B cell (primary cell): ENCODE measurements around the gene CAMTA1. TPM values are rescaled to one million over a fixed set of nuclear protein-coding genes. Genes with fewer than 3 reads are reported as not detected.

Source experiments
- ATAC-seq: fragments of 200-7000 bp; cut with Tn5 transposase; one replicate; pipeline ENCODE4 v1.10.0; 2021; ENCODE audit warnings: low read depth, mild to moderate bottlenecking, moderate number of reproducible peaks, moderate library complexity
- CTCF ChIA-PET: fragments of 350-600 bp; sonication (Branson Sonifier 250); formaldehyde crosslinking; loops from one replicate; lab custom pipeline; 2021; ENCODE audit warnings: antibody characterized with exemption, inconsistent platforms; lab: Charles Lee
- POLR2A ChIA-PET: fragments of 350-600 bp; sonication (Branson Sonifier 250); formaldehyde crosslinking; loops from one replicate; lab custom pipeline; 2021; ENCODE audit warnings: antibody characterized with exemption; lab: Charles Lee
- DNase-seq: peaks from one replicate; pipeline ENCODE4 v3.0.0; 2013
- H2AFZ ChIP-seq: 2 replicates; pipeline ENCODE4 v1.6.1; 2012; ENCODE audit warnings: mild to moderate bottlenecking, low read depth, low read length; ENCODE audit not compliant: insufficient read depth, poor library complexity, severe bottlenecking
- H3K27ac ChIP-seq, 2 donors: 1 replicate in 1 of 2; 2 replicates in 1 of 2; pipeline ENCODE4 v1.5.1; 2012 to 2013; ENCODE audit warnings: low read length in 2 of 2, mild to moderate bottlenecking in 2 of 2, moderate library complexity in 1 of 2
- H3K27me3 ChIP-seq, 4 experiments: fragments of 200-600 bp in 1 of 4; sonication (generic) in 1 of 4; replicated peaks in 1 of 4; 1 replicate in 2 of 4; 2 replicates in 2 of 4; pipeline versions ENCODE4 v1.6.1 to v1.7.0; 2013 to 2016; ENCODE audit warnings: low read length in 3 of 4, mild to moderate bottlenecking in 2 of 4, mixed read lengths in 1 of 4, moderate library complexity in 1 of 4; ENCODE audit not compliant: insufficient read depth in 4 of 4, control insufficient read depth in 3 of 4; ENCODE audit errors: control extremely low read depth in 1 of 4
- H3K36me3 ChIP-seq, 2 experiments: replicated peaks in 1 of 2; 1 replicate in 1 of 2; 2 replicates in 1 of 2; pipeline versions ENCODE4 v1.6.1 to v1.7.1; 2013; ENCODE audit warnings: low read length in 1 of 2; ENCODE audit not compliant: insufficient read depth in 2 of 2, control insufficient read depth in 1 of 2; ENCODE audit errors: control extremely low read depth in 1 of 2, extremely low read depth in 1 of 2
- H3K4me1 ChIP-seq, 2 donors: fragments of 200-600 bp in 1 of 2; sonication (generic) in 1 of 2; 1 replicate in 1 of 2; 2 replicates in 1 of 2; pipeline versions ENCODE4 v1.5.1 to v1.6.1; 2013 to 2017; ENCODE audit warnings: low read length in 2 of 2; ENCODE audit not compliant: control insufficient read depth in 2 of 2, insufficient read depth in 2 of 2
- H3K4me2 ChIP-seq: replicated peaks from 2 replicates; pipeline ENCODE3; 2012; ENCODE audit warnings: mild to moderate bottlenecking, low read depth, low read length; ENCODE audit not compliant: poor library complexity, severe bottlenecking
- H3K4me3 ChIP-seq, 5 experiments: fragments of 200-600 bp in 1 of 5; sonication (generic) in 1 of 5; 1 replicate in 3 of 5; 2 replicates in 2 of 5; pipeline versions ENCODE4 v1.5.1 to v1.7.0; 2011 to 2016; ENCODE audit warnings: low read length in 4 of 5, mild to moderate bottlenecking in 4 of 5, low read depth in 2 of 5, control low read depth in 1 of 5, moderate library complexity in 1 of 5; ENCODE audit not compliant: insufficient read depth in 1 of 5; ENCODE audit errors: control extremely low read depth in 1 of 5, extremely low read depth in 1 of 5
- H3K79me2 ChIP-seq: fragments of 200-600 bp; sonication (generic); one replicate; pipeline ENCODE4 v1.6.0; 2016; ENCODE audit warnings: low read length; ENCODE audit not compliant: control insufficient read depth, insufficient read depth
- H3K9ac ChIP-seq: fragments of 200-600 bp; sonication (generic); 2 replicates; pipeline ENCODE4 v1.6.1; 2017; ENCODE audit warnings: mild to moderate bottlenecking, low read length, moderate library complexity
- H3K9me3 ChIP-seq, 3 donors: one replicate each; pipeline versions ENCODE4 v1.6.1 to v1.7.1; 2013; ENCODE audit warnings: low read length in 2 of 3; ENCODE audit not compliant: control insufficient read depth in 2 of 3, insufficient read depth in 1 of 3; ENCODE audit errors: control extremely low read depth in 1 of 3
- H4K20me1 ChIP-seq: 2 replicates; pipeline ENCODE4 v1.6.0; 2012; ENCODE audit warnings: mild to moderate bottlenecking, low read length; ENCODE audit not compliant: insufficient read depth, control insufficient read depth, poor library complexity, severe bottlenecking
- H3K27ac Mint-ChIP-seq: one replicate; pipeline ENCODE4 v1.8.0; 2021; ENCODE audit warnings: mixed read lengths
- H3K27me3 Mint-ChIP-seq: one replicate; pipeline ENCODE4 v1.8.0; 2021; ENCODE audit warnings: mixed read lengths
- H3K4me1 Mint-ChIP-seq: one replicate; pipeline ENCODE4 v1.8.0; 2021; ENCODE audit warnings: mixed read lengths
- H3K4me3 Mint-ChIP-seq: one replicate; pipeline ENCODE4 v1.8.0; 2021; ENCODE audit warnings: mixed read lengths
- H3K9me3 Mint-ChIP-seq: one replicate; pipeline ENCODE4 v1.8.0; 2022; ENCODE audit warnings: mixed read lengths; ENCODE audit not compliant: insufficient read depth
- CTCF ChIP-seq: fragments of 200-600 bp; IDR thresholded peaks from one replicate; pipeline ENCODE4 v1.8.0; 2022; ENCODE audit warnings: antibody characterized with exemption, mild to moderate bottlenecking
- EZH2 ChIP-seq: IDR thresholded peaks from 2 replicates; pipeline ENCODE4 v1.6.1; 2012; ENCODE audit warnings: borderline replicate concordance, low read depth, mild to moderate bottlenecking, moderate library complexity, low read length; ENCODE audit not compliant: insufficient read depth, poor library complexity, severe bottlenecking
- WGBS: methylation state at CpG from one replicate; pipeline ENCODE4 v1.1.5; 2013; ENCODE audit warnings: missing lambda C conversion rate; ENCODE audit not compliant: insufficient coverage; 5-methylcytosine and 5-hydroxymethylcytosine counted together
- intact Hi-C: fragments of 100-400 bp; cut with micrococcal nuclease; formaldehyde crosslinking; loops from one replicate; pipeline ENCODE4 v1.10.0; 2022
- polyA plus RNA-seq: library from polyadenylated mRNA; depleted of rRNA; stranded (reverse); fragments of >200 nt; gene quantifications from 2 replicates; pipeline ENCODE4 v1.2.3, GENCODE V29; 2012
- total RNA-seq, 2 donors: library from RNA; stranded (reverse); fragments of 120-200 nt in 1 of 2; gene quantifications; 1 replicate in 1 of 2; 2 replicates in 1 of 2; pipeline versions ENCODE4 v1.2.3 to v1.2.4, GENCODE V29; 2013 to 2022

Gene CAMTA1
- total and polyA plus RNA-seq, 2 donors (not counting 1 experiment from before 2014, with no cell fraction given): 42.2 to 45.7 TPM

GRCh38 chr1:7508052-7508933 lies 723.0 kb downstream of the CAMTA1 start:
- intact Hi-C loops: no loop called here
- CTCF ChIA-PET: no interaction called here
- peaks cover 0 to 11% (median 0%) of the 10 kb centered on the region in 3 donors for H3K9me3 ChIP-seq
- POLR2A ChIA-PET: no interaction called here
- ATAC-seq (no peak), DNase-seq (no peak)
- no peaks in the 10 kb centered on the region for H4K20me1 ChIP-seq
- H3K27ac ChIP-seq: no peak overlapping the region
- no peaks in the 10 kb centered on the region for H3K4me1 ChIP-seq
- Mint-ChIP-seq H3K4me1 (no peaks in the 10 kb centered on the region), H3K27me3 (no peaks in the 10 kb centered on the region), H3K27ac (no peak overlapping the region), H3K4me3 (no peak overlapping the region), H3K9me3 (no peaks in the 10 kb centered on the region)
- no peaks in the 10 kb centered on the region for H3K36me3 ChIP-seq
- H3K27me3 ChIP-seq: no peaks in the 10 kb centered on the region
- no peak overlapping the region for H3K4me2 ChIP-seq
- TF ChIP-seq CTCF: no peak
- H3K79me2 ChIP-seq: no peaks in the 10 kb centered on the region
- no peak overlapping the region for H2AFZ ChIP-seq
- H3K4me3 ChIP-seq: no peak overlapping the region
- 96% methylated on average over 15 of the region's 16 CpGs for WGBS
- no peak overlapping the region for H3K9ac ChIP-seq

- Mint-ChIP-seq H3K4me3 (no peak overlapping the region), H3K4me1 (no peaks in the 10 kb centered on the region), H3K9me3 (no peaks in the 10 kb centered on the region), H3K27ac (no peak overlapping the region), H3K27me3 (no peaks in the 10 kb centered on the region)
- POLR2A ChIA-PET: no interaction called here
- TF ChIP-seq CTCF (no peak), EZH2 (no peak)
- CTCF ChIA-PET: no interaction called here
- Histone ChIP-seq H3K9ac (no peak overlapping the region), H4K20me1 (no peaks in the 10 kb centered on the region), H3K27ac (no peak overlapping the region), H2AFZ (no peak overlapping the region), H3K4me3 (no peak overlapping the region), H3K4me1 (no peaks in the 10 kb centered on the region), H3K4me2 (no peak overlapping the region), H3K36me3 (no peaks in the 10 kb centered on the region), H3K79me2 (no peaks in the 10 kb centered on the region), H3K27me3 (no peaks in the 10 kb centered on the region), H3K9me3 (peaks cover 0 to 11% (median 0%) of the 10 kb centered on the region in 3 donors)
- no peak for ATAC-seq
- intact Hi-C loops: no loop called here
- DNase-seq: no peak
- 77% methylated on average over 8 of the region's 11 CpGs for WGBS
Measured at GRCh38 chr1:7508934-7509519, 723.8 kb downstream of the CAMTA1 start.
